T follicular helper cell (primary cell): ENCODE results near the gene RAB28.

ENCODE experiments used
- DNase-seq: peaks from one replicate; pipeline ENCODE4 v3.0.0-alpha.2; 2020; ENCODE audit warnings: low read depth

Gene RAB28

DNA sequence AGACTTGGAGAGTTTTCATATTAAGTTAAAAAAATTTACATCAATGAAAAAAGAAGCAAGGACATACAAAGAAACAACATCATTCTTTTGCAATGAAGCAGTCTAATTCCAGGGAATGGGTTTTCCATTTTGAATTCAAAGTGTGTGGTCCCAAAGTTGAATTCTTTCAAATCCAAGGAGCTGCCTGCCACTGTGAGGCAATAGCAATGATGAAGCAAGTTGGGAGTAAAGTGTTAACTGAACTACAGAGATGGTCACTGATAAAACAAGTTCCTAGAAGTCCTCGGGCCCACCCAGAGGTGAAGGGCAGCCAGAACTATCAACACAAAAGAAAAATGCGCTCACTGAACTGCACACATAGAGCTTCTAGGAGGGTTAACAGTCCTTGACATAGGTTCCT, 115.9 kb downstream of the RAB28 start:
- no peak for DNase-seq

DNA sequence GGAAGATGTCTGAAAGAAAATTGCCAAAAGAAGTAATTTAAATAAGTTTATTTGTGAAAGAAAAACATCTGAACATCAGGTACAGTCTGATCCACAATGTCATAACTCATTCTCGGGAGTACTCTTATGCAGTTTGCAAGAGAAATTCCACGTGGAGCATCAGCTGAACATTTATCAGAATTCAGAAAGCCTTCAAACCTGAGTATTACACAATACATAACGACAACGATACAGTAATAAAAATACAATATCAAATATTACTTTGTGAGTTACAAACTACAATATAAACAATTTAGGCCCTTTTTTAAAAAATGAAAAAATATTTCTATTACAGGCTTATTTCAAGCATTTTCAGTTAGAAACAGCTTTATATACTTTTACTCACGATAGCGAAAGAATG, 116.4 kb downstream of the RAB28 start:
- DNase-seq: no peak

DNA sequence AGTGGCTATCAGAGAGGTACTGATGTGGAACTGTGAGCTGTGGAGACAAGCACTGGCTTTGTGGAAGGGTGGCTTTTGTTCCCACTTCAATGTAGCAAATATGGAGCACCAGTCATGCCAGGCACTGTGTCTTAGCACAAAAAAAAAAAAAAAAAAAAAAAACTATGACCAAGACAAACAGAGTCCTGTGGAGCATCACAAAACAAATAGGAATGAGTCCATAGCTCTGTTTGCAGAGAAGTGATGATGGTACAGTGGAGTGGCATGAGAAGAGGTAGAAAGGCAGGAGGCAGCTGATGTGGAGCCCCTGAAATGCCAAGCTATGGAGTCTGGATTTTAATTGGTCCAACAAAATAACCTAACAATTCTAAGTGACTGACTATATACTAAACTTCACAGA, 116.9 kb downstream of the RAB28 start:
- no peak for DNase-seq

DNA sequence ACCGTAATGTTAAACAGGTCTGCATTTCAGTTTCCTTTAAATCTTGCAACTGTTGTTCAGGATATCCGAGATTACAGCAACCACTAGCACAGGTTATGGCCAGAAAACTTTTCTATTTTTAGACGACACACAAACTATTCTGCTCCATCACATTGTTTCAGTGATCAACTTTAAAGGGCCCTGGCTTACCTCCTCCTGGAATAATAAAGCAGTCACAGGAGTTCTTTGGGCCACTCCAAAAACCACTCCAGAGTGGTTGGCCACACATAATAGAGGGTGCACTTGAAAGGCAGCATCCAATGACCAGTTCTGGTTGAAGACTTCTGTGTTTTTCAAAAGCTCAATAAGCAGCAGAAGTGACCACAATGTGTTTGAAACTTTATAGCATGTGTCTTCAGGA, 118.9 kb downstream of the RAB28 start:
- no peak for DNase-seq

DNA sequence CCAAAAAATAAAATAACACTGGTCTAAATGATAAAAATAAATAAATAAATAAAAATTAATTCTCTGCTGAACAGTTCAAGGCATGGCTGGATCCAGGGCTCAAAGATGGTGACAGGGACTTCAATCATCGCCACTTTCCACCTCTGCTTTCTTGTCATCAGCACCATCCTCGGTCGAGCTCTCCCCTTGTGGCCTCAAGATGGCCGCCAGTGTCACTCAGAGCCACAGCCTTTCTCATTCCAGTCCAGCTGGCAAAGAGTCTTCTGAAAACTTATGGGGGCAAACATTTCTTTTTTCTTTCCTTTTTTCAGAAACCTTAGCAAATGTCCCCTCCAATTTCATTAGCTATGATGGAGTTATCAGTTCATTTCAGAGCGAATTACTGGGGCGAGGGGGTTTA, 119.5 kb downstream of the RAB28 start:
- DNase-seq: no peak

DNA sequence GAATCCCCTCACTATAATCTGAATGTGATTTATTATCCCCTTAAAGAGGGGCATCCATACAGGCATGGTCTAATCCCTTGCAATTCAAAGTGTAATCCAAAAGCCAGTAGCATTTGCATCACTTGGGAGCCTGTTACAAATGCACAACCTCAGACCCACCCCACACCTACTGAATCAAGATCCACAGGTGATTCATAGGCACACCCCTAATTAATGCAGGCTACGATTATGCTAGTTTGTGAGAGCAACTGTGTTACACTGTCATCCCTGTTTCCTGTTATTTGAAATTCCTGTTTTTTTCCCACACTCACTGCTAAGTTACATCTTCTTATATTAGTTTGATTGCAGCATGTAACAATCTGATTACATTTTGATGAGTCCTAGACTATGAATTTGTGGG, 120.0 kb downstream of the RAB28 start:
- no peak for DNase-seq

DNA sequence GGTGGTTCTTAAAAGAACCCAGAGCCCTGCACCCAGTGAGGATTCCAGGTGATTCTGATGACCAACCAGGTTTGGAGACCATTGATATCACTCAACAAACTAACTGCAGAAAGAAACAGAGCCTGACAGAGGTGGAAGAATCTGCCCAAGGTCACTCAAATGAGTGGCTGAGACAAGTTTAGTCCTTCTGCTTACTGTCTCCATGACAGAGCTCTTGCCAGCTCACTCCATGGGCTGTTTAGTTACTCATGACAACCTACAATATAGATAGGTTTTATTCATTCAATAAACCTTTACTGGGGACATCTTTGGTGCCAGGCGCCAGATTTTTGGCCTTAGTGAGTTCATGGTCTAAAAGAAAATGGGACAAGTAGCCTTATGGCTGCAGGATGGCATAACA, 124.3 kb downstream of the RAB28 start:
- no peak for DNase-seq

DNA sequence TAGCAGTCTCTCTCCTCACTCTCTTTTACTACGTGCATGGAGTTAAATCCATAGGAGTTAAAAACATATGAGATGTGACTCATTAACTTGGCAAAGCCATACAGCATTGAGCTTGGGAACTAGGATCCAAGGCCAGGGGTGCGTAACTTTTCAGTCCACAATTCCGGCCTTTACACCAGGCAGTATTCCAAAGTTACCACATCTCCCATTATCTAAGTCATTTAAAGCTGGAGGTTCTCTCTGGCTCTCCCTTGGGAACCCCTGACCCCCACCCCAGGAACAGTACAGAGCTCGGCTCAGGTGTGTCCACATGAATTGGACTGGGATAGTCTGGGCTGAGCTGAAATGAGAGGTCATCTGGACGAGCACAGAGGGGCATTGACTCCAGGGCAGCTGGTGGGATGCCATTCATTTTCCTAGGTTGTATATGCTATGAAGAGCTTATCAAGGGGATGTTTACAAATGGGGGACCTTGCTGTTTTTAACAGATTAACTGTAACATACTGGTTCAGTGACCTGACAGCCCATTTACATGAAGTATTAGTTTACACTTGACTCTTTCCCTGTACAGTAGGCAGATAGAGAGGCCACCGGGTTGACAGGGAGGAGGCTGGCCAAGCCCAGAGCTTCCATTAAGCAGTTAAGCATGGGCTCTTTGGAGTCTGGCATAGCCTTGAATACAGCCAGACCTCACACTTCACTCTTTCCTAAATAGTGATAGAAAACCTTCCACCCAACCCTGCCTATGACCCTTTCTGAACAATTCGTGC, 128.8 kb downstream of the RAB28 start:
- no peak for DNase-seq

DNA sequence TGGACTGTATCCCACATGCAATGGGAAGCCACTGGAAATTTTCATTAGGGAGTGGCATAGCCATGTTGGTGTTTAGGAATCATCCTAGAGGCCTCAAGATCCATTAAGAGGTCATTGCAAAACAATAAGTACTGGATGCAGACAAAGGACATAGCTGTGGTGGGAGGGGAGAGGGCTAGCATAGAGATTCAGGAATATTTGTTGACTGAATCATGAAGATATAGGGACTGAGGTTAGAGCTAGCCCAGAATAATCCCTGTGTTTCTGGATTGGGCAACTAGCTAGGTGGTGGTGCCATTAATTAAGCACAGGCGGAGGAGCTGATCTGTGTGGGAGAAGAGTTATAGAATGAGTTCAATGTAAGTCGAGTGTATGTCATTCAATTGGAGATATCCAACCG, 135.0 kb downstream of the RAB28 start:
- DNase-seq: no peak

DNA sequence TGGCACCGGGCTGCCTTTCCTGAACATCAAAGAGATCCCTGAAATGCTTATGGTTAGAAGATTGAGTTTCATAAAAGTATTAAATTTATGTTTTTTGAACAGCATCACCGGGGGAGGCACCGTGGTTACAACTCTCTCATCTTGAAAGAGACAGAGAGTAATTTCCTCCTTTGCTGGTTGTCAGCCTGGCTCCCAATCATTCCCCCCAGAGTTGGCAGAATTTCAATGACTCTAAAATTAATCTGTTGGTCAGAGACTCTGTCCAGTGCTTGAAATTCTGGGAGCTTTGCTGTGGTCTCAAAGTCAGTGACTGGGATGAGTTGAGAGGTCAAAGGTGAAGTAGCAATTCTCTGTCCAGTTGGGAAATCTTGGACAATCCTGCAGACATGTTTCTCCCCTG, 135.9 kb downstream of the RAB28 start:
- no peak for DNase-seq

DNA sequence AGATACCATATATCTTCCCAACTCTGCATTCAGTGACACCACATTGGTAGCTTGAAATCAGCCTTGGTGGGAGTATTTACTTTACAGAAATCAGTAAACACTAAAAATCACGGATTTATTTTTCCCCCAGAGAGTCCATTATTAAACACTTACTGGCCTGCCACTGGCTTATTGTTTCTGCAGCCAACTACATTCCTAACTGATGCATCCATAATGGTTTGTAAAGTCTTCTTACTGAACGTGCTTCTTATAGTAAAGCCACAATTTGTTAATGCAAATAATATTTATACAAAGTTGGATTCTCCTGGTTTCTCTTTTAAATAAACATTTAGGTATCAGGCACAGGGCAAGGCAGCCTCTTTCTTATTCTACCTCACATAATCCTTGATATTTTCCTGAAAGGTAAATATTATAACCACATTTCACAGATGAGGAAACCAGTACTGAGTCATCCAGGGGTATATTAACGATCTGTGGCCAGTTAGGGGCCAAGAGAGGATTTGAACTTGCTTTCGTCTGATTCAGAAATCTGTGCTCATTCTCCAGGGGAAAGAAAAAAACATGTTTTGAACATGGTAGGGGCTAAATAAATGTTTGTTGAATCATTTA, 136.5 kb downstream of the RAB28 start:
- no peak for DNase-seq

DNA sequence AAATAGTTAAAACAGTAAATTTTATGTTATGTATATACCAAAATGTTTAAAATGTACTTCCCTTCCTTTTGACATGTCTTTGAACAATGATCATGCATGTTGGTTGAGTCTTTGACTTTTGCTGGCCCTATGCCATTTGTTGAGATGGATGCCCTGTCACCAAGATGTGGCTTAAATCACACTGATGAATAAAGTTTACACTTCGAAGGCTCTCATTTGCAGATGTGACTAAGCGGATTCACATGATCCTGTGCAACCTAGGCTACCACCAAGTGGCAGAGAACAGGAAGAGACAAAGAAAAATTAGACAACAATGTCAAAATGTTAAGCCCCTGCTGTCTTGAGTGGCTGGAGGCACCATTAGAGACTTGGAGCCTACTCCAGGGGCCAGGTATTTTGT, 139.9 kb downstream of the RAB28 start:
- DNase-seq: no peak

DNA sequence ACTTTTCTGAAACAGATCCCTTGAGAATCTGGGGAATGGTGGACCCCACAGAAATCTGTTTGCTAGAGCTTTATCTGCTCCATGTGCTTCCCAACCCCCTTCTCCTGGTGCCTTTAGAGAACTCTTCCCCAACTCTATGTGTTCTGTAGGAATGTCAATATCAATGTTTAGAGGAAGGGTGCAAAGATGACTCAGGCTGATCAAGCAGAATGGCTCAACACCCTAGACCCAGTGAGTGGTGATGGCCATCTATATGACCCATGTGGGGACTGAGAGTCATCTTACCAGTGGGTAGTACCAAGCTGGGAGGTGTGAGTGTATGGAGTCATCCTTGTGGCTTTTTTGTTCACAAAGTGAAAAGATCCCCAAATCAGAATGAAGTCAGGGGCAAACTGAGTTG, 143.5 kb downstream of the RAB28 start:
- no peak for DNase-seq

DNA sequence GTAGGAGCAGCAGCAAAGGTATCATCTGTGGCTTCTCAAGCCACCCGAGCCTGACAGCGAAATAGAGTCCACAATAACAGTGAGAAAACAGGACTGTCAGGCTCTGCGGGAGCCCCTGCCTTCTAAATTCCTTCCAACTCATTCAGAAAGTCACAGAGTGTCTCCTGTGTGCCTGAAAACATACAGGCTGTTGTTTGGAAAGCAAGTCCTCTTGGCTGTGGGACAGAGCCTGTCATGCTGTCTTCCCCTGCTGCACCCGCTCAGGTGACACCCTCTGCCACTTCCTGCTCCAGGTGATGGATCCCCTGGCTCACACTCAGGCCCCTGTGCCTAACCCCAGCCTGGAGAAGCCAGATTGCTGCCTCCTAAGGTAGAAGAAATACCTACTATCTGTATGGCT, 152.3 kb downstream of the RAB28 start:
- DNase-seq: no peak

DNA sequence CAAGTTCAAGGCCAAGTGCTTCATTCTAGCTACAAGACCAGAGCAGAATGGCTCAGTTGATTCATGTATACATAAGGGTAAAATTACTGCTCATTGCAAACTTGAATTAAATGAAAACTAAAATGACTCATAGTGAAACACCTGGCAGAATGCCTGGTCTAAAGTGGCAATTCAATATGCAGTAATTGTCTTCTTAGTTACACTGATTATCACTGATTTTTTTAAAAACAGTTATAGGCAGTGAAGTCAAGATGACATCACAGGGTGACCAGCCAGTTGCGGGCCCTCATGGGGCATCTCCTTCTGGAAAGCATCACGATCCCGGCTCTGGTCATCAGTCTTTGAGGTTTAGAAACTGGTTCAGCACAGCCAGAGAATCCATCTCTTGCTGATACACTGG, 154.2 kb downstream of the RAB28 start:
- DNase-seq: no peak

DNA sequence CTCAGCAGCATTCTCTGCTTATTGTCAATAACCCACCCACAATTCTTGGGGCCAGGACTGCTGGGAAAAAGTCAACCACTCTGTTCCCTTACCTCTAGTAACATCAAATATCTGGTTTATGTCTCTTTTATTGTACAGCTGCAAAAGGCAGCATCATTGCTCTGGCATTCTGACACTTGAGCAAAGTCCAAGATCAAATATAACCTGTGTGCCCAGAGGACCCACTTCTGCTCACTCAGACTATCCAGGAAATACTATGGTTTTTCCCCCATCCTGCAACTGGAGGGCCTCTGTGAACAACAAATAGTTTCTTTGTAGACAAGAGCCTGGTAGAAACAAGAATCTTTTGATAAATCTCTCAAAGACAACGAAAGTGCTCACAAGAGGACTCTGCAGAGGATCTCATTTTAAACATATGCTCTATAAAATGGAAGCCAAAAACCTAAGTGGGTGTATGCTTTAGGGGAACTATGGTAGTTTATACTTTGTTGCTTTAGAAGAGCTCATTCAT, 154.7 kb downstream of the RAB28 start:
- DNase-seq: no peak

DNA sequence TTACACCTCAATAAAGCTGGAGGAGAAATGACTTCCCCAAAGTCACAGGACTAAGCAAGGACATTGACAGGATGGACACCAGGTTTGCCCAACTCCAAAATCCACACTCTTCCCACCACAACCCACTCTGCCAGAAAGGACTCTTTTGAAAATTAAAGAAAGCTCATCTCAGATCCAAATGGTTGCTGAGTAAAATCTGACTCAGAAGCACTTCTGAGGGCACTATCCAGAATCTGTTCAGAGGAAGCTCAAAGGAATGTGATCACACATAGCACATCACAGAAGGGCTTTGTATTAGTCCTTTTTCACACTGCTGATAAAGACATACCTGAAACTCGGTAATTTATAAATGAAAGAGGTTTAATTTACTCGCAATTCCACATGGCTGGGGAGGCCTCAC, 155.5 kb downstream of the RAB28 start:
- no peak for DNase-seq

DNA sequence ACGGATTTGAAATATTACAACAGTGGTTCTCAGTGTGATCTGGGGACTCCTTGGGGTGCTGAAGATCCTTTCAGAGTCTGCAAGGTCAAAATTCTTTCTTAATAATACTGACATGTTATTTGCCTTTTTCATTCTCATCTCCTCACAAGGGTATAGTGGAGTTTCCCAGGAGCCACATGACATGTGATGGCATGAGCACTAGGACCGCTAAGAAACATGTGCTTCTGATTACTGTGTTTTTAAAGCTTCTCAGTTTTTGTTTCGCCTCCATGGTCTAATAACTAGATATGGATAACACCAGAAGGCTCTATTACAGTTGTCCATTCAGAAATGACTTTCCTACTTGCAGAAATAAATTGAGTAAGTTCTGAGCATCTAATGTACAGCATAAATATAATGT, 156.1 kb downstream of the RAB28 start:
- DNase-seq: no peak

DNA sequence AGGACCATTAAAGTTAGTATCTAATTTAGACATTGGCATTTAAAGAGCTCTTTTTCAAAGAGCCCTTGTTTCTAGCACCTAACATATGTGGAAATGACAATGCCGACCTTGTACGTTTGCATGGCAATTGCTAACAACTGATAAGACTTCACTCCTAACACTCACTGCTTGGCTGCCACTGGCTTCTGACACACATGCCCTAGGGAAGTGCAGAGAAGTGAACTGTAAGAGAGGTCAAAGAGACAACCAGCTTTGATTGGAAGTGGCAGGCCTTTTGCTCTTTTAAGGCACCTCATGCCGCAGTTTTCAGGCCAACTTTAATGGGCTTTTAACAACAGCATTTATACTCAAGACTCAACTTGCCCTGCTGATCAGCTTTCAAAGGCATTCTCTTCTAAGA, 158.4 kb downstream of the RAB28 start:
- DNase-seq: no peak

DNA sequence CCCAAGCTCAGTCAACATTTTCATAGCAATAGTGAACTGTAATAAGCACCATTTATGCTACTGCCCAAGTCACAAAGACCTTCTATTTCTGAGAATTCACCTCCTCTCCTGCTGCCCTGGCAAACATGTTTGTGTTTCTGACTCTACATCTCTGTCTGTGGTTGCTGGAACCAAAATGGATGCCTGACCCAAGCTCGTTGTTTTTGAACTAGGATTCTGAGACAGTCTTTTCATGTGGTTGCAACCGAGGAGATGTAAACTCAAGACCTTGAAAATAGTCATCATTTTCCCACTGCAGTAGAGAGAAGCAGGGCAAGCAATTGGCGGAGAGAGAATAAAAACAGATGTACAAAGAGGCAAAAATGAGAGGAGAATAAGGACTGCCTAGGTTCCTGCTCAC, 160.2 kb downstream of the RAB28 start:
- DNase-seq: no peak

DNA sequence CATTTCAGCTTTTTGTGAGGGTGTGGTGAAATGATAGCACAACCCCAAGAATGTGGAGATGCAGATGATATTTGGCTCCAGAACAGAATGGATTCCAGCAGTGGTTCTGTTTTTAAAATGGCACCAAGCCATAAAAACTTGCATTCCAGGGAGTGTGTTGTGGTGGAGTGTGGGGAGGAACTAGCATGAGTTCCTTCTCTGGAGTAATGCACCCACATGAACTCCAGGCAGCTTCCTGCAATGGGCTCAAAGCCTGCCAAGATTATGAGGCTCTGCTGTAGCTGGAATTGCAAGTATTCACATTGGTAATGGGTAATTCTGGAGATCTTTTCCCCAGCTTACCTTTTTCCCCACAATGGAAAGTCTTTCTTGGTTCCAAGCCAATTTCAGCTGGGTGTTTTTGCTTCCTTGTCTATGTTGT, 161.4 kb downstream of the RAB28 start:
- DNase-seq: no peak
